ENCODE measurements around the gene RAP1GAP.

Gene RAP1GAP

DNA sequence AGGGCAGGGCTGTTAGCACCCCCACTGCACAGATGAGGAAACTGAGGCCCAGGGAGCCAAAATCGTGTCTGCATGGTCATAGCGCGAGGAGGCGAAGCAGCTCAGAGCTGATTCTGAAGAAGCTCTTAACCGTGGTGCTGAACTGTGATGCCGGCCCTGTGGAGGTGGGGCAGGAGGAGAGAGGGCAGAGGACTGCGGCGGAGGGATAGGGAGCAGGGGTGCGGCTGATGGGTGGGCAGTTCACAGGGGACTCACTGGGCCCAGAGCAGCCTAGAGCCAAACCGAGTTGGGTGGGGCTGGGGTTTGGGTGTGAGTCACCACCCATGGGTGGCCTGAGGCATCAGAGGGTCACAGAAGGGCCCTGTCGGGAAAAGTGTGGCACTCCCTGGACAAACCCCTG is 74.7 kb downstream of the RAP1GAP start:
- no peak for DNase-seq (ENCODE audit: low read depth in 2 of 2, low spot score in 1 of 2)

DNA sequence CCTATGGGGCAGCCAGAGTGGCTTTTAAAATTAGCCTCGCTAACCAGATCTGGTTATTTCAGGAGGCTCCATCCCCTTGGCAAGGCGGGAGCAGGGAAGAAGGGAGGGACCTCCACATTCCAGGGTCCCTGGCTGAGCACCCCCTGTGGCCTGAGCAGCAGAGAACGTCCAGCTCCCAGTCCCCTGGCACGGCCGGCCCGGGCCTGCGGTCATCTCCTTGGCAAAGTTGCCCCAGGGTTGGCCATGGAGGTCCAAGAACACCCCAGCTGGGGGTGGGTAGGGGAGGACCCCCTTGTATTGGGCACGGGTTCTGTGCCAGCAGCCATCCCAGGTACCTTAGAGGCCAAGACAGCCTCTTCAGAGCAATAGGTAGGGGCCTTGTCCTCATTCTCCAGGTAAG is 75.9 kb downstream of the RAP1GAP start:
- no peak for DNase-seq (ENCODE audit: low read depth in 2 of 2, low spot score in 1 of 2)

DNA sequence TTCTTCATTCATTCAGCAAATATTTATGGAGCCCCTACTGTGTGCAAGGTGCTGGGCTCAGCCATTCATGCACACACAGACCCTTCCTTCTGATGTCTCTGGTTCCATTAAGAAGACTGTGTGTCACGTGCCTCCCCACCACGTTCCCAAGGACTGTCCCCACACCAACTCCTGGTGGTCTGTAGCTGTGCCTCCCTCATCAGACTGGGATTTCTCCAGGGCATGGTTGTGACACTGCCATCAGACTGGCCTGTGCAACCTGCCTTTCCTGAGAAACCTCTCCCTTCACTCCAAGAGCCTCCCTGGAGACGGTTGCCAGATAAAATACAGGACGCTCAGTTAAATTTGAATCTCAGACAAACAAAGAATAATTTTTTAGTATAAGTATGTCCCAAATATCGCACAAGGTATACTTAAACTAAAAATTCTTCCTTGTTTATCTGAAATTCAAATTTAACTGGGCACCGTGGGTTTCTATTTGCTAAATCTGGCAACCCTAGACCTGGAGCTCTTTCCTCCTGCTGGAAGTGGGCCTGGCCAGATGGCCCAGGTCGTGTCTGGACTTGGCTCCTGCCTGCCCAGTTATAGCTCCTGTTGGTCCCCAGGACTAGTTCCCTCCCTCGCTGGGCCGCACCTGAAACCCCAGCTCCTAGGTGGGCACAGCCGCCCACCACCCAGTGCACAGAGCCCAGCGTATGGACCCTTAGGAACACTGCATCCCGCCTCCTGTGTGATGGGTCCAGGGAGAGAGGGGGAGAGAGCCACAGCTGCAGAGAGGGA is 76.9 kb downstream of the RAP1GAP start:
- no peak for DNase-seq (ENCODE audit: low read depth in 2 of 2, low spot score in 1 of 2)

DNA sequence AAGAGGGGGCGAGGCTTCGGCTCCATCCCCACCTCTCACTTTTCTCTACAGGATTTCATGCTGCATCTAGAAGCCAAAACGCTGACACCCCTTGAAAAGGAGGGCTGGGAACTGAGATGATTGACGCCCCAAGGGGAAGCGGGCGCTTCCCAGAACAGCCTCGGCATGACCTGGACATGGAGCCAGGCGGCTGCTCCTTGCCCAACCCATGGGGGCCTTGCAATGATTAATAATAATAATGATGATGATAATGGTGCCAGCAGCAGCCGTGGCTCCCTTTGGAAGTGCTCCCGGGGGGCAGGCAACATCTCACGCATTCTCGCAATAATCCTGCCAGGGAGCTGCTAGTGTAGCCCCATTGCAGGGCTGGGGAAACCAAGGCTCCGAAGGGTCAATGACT is 78.2 kb downstream of the RAP1GAP start:
- DNase-seq (ENCODE audit: low read depth in 2 of 2, low spot score in 1 of 2) = no peak

DNA sequence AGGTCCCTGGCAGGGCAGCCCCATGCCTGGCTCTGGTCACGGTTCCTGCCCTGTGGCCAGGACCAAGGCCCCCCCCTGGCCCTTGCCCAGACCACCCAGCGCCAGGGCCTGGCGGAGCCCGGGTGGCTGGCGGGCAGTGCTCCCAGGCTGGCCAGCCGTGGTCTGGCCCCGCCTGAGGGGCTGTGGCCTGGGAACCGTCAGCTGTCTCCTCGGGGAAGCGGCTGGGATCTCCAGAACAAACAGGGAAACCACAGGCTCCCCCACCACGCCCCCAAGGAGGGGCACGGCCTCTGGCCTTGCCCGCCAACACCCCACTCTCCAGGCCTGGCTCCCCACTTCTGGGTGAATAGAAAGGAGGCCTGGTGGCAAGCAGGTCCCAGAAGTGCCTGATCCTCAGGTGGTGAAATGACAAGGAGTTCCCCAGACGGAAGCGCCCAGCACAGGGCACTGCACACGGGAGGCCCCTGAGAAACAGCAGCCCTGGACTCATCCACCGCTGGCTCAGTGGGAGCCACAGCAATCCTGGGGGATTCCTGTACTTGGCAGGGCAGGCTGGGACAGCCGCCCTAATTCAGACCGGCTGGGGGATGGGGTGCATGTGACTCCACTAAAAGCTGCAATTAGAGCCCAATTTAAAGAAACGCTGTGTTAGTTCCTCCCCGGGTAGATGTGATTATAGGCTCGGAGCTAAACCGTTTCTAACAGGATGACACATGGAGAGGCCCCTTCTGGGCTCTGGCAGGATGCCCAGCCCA is 78.9 kb downstream of the RAP1GAP start:
- no peak for DNase-seq (ENCODE audit: low read depth in 2 of 2, low spot score in 1 of 2)

DNA sequence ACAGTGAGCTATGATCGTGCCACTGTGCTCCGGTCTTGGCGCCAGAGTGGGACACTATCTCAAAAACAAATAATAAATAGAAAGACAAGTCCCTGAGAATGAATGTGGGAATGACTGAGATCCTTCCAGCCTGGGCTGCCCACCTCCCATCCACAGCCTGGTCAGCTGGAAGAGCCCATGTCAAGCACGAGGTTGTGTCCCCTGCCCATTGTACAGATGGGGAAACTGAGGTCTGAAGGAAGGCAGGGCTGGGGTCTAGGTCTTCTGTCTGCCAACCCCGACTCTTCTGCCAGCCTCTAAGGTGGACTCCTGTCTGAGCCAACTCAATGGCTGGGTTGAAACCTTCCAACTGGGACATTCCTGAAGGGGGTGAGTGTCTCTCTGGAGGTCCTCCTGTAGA is 79.5 kb downstream of the RAP1GAP start:
- DNase-seq (ENCODE audit: low read depth in 2 of 2, low spot score in 1 of 2) = no peak

DNA sequence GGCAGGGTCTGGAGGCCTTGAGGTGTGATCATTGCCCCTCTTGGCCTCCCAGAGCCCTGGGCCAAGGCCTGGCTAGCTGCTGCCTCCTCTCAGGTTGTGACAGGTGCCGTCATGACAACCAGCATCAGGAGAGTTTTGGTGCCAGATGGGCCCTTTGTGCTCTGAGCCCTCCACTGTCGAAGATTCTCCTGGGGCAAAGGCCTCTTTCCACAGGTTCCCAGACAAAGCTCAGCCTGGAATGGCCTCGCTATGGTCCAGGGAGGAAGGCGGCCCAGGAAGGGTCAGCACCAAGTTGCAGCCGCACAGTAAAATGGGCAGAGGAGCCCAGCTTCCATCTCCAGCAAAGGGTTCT is 81.6 kb downstream of the RAP1GAP start:
- no peak for DNase-seq (ENCODE audit: low read depth in 2 of 2, low spot score in 1 of 2)

DNA sequence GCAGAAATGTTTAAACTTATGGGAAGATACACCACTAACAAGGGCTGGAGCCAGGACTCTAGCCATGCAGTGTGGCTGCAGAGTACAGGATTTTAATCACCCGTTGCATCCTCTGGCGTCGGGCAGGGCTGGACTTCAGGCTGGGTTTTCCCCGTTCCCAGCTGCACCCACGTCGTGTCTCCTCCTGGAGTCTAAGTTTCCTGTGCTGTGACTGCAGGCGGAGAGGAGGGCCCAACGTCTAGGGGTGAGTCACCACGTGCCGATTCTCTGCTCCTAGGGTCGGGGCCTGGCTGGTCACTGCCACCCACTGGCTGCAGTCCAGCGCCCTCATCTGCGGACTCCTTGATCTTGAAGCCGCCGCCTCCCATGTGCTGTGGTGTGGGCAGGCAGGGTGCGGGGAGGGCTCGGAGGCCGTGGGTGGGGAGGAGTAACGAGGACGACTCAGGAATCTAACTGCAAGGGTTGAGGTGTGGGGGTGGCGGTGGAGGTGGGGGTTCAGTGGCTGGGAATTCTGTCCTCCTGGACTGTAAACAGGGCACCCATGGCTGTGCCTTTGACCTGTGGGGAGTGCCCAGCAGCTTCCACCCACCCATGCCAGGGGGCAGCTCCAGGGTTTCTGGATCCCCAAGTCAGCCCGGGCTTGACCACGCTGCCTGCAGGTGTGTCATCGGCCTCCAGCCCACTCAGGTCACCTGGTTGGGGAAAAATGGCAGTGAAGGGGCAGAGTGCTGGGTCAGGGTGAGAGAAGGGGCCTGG is 82.1 kb downstream of the RAP1GAP start:
- DNase-seq (ENCODE audit: low read depth in 2 of 2, low spot score in 1 of 2) = no peak

DNA sequence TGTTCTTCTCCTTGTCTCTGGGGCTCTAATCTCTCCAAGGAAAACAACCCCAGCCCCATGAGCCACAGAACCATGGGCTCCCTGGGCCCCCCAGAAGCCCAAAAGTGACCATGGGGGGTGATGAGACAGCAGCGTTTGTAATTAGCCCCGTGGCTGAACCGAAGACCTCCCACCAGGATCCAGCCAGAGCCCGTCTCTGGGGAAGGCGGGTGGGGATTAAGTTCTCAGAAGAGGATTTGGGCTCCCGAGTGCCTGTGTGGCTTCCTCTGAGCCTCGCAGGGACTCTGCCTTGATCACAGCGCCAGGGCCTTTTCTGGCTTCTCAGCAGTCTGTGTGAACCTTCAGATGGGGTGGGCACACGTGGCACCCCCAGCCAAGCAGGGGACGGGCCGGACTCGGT is 82.9 kb downstream of the RAP1GAP start:
- DNase-seq (ENCODE audit: low read depth in 2 of 2, low spot score in 1 of 2) = no peak

DNA sequence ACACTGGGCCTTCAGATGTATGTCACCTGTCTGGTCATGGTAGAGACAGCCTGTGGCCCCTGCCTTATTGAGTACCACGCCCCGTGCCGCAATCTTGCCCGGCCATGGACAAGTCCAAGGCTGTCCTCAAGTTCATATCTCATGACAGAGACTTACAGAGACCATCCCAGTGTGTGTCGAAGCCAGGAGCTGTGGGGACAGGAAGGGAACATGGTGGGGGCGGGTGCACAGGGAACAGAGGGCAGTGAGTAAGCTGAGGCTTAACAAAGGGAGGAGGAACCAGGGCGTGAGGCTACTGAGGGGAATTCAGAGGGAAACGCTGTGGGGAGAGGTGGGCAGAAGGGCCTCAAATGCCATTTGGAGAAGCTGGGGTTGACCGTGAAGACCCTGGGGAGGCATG is 84.1 kb downstream of the RAP1GAP start:
- DNase-seq (ENCODE audit: low read depth in 2 of 2, low spot score in 1 of 2) = no peak

DNA sequence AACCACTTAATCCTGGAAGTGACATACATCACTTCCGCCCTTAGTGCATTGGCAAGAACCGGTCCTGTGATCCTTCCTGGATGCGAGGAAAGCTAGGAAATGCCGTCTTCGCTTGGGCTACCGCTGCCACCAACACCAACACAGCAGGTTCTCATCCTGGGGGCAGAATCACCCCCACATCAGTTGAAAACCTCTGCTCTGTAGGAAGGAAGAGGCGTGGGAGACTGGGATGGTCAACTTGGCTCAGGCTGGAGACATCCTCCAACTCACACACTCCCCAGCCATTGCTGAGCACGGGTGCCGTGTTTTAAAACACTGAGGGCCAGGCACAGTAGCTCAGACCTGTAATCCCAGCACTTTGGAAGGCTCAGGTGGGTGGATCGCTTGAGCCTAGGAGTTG is 85.1 kb downstream of the RAP1GAP start:
- no peak for DNase-seq (ENCODE audit: low read depth in 2 of 2, low spot score in 1 of 2)

DNA sequence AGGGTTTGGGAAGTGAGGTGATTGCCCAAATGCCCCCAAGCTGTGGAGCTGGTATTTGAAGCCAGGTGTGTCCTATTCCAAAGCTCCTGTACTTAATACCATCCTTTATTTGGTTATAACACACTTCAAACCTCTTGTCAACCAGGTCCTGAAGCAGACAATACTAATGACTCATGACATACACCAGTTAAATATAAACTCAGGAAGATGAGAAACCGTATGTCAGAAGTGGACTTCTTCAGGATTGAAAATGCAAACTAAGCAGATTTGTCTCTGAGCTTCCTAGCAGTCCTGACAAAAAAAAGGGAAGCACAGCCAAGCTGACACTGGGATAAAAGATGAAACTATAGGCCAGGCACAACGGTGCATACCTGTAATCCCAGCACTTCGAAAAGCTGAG is 89.4 kb downstream of the RAP1GAP start:
- DNase-seq (ENCODE audit: low read depth in 2 of 2, low spot score in 1 of 2) = no peak

DNA sequence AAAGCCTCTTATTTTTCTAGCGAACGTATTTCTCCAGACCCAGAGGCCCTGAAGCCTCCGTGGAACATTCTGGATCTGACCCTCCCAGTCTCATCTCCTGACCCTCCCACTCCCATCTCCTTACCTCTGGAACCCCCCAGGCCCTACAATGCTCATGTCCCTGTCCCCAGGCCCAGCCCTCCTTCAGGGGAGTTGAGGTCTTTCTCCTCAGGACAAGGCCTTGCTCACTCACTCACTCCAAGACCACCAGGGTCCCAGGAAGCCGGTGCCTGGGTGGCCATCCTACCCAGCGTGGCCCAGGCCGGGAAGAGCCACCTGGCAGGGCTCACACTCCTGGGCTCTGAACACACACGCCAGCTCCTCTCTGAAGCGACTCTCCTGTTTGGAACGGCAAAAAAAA is 91.2 kb downstream of the RAP1GAP start:
- no peak for DNase-seq (ENCODE audit: low read depth in 2 of 2, low spot score in 1 of 2)

DNA sequence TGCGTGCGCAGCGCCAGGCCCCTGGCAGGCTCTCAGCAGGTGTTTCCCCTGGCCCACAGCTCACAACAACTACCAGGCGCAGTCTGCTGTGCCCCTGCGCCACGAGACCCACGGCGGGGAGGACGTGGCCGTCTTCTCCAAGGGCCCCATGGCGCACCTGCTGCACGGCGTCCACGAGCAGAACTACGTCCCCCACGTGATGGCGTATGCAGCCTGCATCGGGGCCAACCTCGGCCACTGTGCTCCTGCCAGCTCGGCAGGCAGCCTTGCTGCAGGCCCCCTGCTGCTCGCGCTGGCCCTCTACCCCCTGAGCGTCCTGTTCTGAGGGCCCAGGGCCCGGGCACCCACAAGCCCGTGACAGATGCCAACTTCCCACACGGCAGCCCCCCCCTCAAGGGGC is 91.8 kb downstream of the RAP1GAP start:
- DNase-seq (ENCODE audit: low read depth in 2 of 2, low spot score in 1 of 2) = no peak

DNA sequence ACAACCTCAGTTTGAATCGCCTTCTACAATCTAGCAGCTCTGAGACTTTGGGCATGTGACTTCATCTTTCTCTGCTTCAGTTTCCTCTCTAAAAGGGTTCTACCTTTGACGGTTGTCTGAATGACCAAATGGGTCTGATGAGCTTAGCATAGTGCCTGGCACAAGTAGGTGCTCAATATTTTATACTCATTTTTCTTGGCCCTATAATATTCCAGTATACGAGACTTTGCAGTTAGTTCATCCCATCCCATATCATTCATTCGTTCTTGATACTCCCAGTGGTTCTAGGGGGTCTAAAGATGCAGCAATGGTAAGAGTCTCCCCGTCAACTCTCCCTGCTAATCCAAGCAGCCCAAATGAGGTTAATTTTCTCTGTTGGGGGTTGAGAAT is 92.4 kb downstream of the RAP1GAP start:
- DNase-seq (ENCODE audit: low read depth in 2 of 2, low spot score in 1 of 2) = no peak

DNA sequence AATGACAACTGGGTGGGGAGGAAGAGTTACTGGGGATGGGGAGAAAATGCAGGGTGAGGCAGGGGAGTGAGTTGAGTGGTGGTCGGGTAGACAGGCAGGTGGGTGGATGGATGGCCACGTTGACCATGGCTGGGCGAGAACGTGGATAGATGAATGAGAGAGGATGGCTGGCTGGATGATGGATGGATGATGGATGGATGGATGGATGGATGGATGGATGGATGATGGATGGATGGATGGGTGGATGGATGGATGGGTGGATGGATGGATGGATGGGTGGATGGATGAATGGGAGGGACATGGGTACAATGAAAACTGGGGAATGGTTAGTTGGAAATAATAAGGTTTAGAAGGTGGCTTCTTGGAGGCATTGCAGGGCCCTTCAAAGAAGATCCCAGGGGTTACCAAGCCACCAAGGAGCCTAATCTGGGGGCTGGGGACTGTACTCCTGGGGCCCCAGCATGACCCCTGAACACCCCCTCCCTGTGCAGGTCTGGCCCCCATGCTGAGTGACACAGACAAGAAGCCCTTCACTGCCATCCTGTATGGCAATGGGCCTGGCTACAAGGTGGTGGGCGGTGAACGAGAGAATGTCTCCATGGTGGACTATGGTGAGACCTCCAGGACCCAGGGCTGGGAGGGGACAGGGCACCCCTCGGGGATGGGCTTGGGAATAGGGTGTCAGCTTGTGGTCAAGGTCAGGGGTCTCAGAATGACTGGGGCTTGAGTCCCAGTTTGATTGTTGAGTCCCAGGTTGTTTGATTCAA is 92.9 kb downstream of the RAP1GAP start:
- no peak for DNase-seq (ENCODE audit: low read depth in 2 of 2, low spot score in 1 of 2)

DNA sequence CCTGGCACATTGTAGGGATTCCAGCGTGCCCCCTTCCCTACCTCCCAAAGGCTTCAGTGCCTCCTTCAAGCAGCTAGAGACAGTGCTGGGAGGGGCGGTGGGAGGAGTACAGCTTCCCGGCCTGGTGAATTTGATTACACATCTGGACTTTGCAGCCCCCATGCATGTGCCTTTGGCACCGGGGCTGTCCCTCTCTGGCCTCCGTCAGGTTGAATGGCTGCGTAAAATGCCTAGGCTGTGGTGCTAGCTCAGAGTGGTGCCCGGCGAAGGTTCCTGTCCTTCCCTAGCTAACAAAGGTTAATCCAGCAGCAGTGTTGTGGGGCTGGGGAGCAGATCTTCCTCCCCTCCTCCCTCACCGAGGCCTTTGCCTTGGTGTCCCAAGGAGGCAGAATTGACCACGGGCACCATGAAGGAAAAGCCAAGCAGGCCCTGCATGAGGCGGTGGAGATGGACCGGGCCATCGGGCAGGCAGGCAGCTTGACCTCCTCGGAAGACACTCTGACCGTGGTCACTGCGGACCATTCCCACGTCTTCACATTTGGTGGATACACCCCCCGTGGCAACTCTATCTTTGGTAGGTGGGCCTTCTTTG is 93.7 kb downstream of the RAP1GAP start:
- DNase-seq (ENCODE audit: low read depth in 2 of 2, low spot score in 1 of 2) = no peak

DNA sequence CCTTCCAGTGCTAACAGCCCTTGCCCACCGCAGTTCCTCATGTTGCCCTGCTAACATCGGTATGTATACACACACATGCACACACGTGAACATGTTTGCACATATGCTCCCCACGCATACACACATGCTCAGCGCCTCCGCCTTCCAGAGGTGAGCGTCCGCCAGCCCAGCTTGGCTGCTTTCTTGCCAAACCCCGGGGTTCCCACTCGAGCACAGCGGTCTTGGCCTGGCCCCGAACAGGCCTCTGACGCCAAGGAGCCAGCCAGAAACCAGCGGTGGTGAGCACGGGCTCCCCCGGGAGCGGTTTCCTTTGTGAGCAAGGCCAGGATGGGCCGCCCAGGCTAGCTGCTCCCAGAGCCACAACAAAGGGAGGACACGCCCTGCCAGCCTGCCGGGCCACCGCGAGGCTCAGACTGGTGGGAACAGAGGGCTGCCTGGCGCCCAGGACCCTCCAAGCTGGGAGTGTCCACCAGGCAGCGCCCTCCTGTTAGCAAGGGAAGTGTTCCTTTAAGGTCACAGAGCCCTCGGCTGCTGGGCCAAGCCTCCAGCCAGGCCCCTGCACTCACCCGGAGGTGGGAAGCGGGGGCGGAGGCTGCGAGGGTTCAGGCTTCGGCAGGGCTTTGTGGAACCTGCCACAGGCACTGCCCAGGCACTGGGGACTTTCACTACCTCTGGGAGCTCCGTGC is 94.5 kb downstream of the RAP1GAP start:
- no peak for DNase-seq (ENCODE audit: low read depth in 2 of 2, low spot score in 1 of 2)

DNA sequence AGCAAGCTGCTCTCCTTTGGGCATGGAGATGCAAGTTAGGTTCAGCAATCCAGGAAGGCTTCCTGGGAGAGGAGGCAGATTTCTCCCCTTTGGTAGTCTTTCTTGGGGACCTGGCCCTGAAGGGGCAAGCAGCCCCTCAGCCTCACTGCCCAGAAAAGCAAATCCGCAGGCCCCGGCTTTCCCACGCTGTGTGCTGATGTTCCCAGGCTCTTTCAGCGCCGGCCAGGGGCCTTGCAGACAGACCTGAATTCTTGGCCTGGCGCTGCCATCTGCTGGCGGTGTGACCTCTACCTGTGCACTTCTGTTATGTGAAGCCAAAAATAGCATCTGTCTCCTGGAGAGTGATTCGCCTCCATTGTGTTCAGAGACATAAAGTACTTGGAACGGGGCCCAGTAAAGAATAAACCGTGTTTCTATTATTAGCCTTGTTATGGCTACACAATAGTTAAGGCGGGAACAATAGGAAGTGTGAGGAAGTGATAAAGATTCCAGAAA is 95.1 kb downstream of the RAP1GAP start:
- no peak for DNase-seq (ENCODE audit: low read depth in 2 of 2, low spot score in 1 of 2)

DNA sequence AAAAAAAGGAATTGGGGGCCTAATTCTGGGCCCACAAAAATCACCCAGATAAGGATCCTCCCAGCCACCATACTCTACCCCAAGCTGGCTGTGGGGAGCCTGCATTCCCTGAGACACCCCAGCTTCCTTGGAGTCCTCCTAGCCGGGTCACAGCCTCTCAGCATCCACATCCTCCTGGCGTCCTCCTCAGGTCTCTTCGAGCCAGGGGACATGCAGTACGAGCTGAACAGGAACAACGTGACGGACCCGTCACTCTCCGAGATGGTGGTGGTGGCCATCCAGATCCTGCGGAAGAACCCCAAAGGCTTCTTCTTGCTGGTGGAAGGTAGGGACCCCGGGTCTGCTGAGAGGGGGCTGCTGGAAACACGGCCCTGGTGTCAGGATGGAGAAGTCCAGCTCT is 95.7 kb downstream of the RAP1GAP start:
- no peak for DNase-seq (ENCODE audit: low read depth in 2 of 2, low spot score in 1 of 2)

Data from stimulated activated CD8-positive, alpha-beta memory T cell treated with anti-CD3 and anti-CD28 coated beads, Interleukin-4, amount 100 ng/mL, for 1 hour (primary cell).